AG10803 (cell line): ENCODE data around the gene NEAT1.

Experiments used
- DNase-seq: peaks from one replicate; pipeline ENCODE4 v3.0.0; 2010; ENCODE audit warnings: low read depth
- H3K4me3 ChIP-seq: 2 replicates; pipeline ENCODE4 v1.5.1; 2011; ENCODE audit warnings: mild to moderate bottlenecking, low read length, control low read depth
- CTCF ChIP-seq: conservative IDR thresholded peaks from 2 replicates; pipeline ENCODE4 v1.5.1; 2011; ENCODE audit warnings: mild to moderate bottlenecking, low read length, control low read depth, inconsistent platforms

Gene NEAT1

GRCh38 chr11:65492637-65493366, 70.2 kb downstream of the NEAT1 start:
- DNase-seq = peak; percentile 91
- TF ChIP-seq CTCF = no peak

GRCh38 chr11:65493367-65494176, 71.0 kb downstream of the NEAT1 start:
- peak overlapping the region; percentile 33 for H3K4me3 ChIP-seq

More at GRCh38 chr11:65492637-65493366, 70.2 kb downstream of the NEAT1 start:
- peak overlapping the region; percentile 33 for H3K4me3 ChIP-seq

More at GRCh38 chr11:65493367-65494176, 71.0 kb downstream of the NEAT1 start:
- TF ChIP-seq CTCF = no peak
- peak; percentile 97 for DNase-seq
